Upper lobe of left lung (tissue), 6 donors: ENCODE results near the gene BBS4. TPM values are rescaled to one million over a fixed set of nuclear protein-coding genes. Genes with fewer than 3 reads are reported as not detected.

Experiments used
- ATAC-seq, 2 donors: fragments of 200-7000 bp; cut with Tn5 transposase; one replicate each; pipeline ENCODE4 v1.9.1; 2022; ENCODE audit warnings: mild to moderate bottlenecking in 2 of 2, moderate library complexity in 2 of 2; ENCODE audit not compliant: low FRiP score in 2 of 2
- DNase-seq, 2 donors: peaks; one replicate each; pipeline ENCODE4 v3.0.0-alpha.2; 2019 to 2020
- H3K27ac ChIP-seq, 4 donors: fragments of 200-600 bp; sonication (generic); one replicate each; pipeline ENCODE4 v1.5.1; 2016 to 2019
- H3K27me3 ChIP-seq, 4 donors: fragments of 200-600 bp; sonication (generic); one replicate each; pipeline ENCODE4 v1.5.1; 2017 to 2019
- H3K36me3 ChIP-seq, 4 donors: fragments of 200-600 bp; sonication (generic); one replicate each; pipeline ENCODE4 v1.5.1; 2016 to 2019
- H3K4me1 ChIP-seq, 4 donors: fragments of 200-600 bp; sonication (generic); one replicate each; pipeline ENCODE4 v1.5.1; 2018 to 2019
- H3K4me3 ChIP-seq, 4 donors: fragments of 200-600 bp; sonication (generic); one replicate each; pipeline ENCODE4 v1.5.1; 2017 to 2019; ENCODE audit warnings: mild to moderate bottlenecking in 2 of 4, moderate library complexity in 1 of 4
- H3K9me3 ChIP-seq, 4 donors: fragments of 200-600 bp; sonication (generic); one replicate each; pipeline ENCODE4 v1.5.1; 2018 to 2019
- EP300 ChIP-seq, 4 donors: sonication (generic); formaldehyde crosslinking; IDR thresholded peaks; one replicate each; pipeline ENCODE4 v1.5.1; 2017; ENCODE audit warnings: antibody characterized with exemption in 4 of 4, control low read depth in 2 of 4
- POLR2A ChIP-seq, 4 donors: fragments of 450-650 bp; IDR thresholded peaks; one replicate each; pipeline ENCODE4 v1.5.1; 2016 to 2017; ENCODE audit warnings: antibody characterized with exemption in 4 of 4, mild to moderate bottlenecking in 2 of 4
- POLR2AphosphoS5 ChIP-seq, 2 donors: sonication (generic); formaldehyde crosslinking; IDR thresholded peaks; one replicate each; pipeline ENCODE4 v1.5.1; 2017; ENCODE audit warnings: antibody characterized with exemption in 2 of 2
- WGBS, 2 donors: methylation state at CpG; one replicate each; pipeline ENCODE4 v1.1.5; 2017 to 2018; 5-methylcytosine and 5-hydroxymethylcytosine counted together
- total RNA-seq, 6 donors: library from RNA; depleted of rRNA in 4 of 6; stranded (reverse); fragments of >200 nt in 4 of 6; gene quantifications; one replicate each; pipeline versions ENCODE4 v1.1.0 to v1.2.1, GENCODE V29; 2016 to 2021
- TF ChIP-seq, protein P1 (sequence below), 6 experiments: fragments of 450-650 bp in 4 of 6; fragments of 200-600 bp in 2 of 6; sonication (generic) in 2 of 6; IDR thresholded peaks; one replicate each; pipeline ENCODE4 v1.5.1; 2016 to 2019; ENCODE audit warnings: antibody characterized with exemption in 6 of 6
- donor health status: DM: no; HTN: no; CAD: no; lungs with moderate emphysema.
- donor health status: DM: no; HTN: yes; CAD: no; lungs with severe emphysema.

The BBS4 gene
- total RNA-seq, 6 donors from 2014 or later = 16.3 to 78.6 (median 27.7) TPM

- DNase-seq (no peak), ATAC-seq (no peak)
- 92 to 93% methylated on average over 5 of the region's 5 CpGs for WGBS, 2 donors
- no peaks in the 10 kb centered on the region for H3K4me1 ChIP-seq
- no peaks in the 10 kb centered on the region for H3K27me3 ChIP-seq
- H3K9me3 ChIP-seq = no peaks in the 10 kb centered on the region
- no peak overlapping the region for H3K4me3 ChIP-seq
- TF ChIP-seq, protein P1, sequence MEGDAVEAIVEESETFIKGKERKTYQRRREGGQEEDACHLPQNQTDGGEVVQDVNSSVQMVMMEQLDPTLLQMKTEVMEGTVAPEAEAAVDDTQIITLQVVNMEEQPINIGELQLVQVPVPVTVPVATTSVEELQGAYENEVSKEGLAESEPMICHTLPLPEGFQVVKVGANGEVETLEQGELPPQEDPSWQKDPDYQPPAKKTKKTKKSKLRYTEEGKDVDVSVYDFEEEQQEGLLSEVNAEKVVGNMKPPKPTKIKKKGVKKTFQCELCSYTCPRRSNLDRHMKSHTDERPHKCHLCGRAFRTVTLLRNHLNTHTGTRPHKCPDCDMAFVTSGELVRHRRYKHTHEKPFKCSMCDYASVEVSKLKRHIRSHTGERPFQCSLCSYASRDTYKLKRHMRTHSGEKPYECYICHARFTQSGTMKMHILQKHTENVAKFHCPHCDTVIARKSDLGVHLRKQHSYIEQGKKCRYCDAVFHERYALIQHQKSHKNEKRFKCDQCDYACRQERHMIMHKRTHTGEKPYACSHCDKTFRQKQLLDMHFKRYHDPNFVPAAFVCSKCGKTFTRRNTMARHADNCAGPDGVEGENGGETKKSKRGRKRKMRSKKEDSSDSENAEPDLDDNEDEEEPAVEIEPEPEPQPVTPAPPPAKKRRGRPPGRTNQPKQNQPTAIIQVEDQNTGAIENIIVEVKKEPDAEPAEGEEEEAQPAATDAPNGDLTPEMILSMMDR (IDR thresholded peaks at IDR 0.05) = no peak
- TF ChIP-seq EP300 (IDR thresholded peaks at IDR 0.05) (no peak), POLR2AphosphoS5 (IDR thresholded peaks at IDR 0.05) (no peak), POLR2A (IDR thresholded peaks at IDR 0.05) (no peak)
- H3K27ac ChIP-seq = no peak overlapping the region
- peaks cover 11 to 89% (median 49%) of the 10 kb centered on the region in 4 donors for H3K36me3 ChIP-seq
These were observed 74.7 kb downstream of the BBS4 start for GRCh38 chr15:72760590-72761260.

GRCh38 chr15:72764656-72765055 is 78.6 kb downstream of the BBS4 start:
- WGBS, 2 donors = 96% methylated on average over 3 of the region's 3 CpGs
- H3K9me3 ChIP-seq = peaks cover 0 to 8% (median 4%) of the 10 kb centered on the region in 4 donors
- peaks cover 10 to 85% (median 48%) of the 10 kb centered on the region in 4 donors for H3K36me3 ChIP-seq
- H3K4me1 ChIP-seq = no peaks in the 10 kb centered on the region
- no peak overlapping the region for H3K27ac ChIP-seq
- TF ChIP-seq, protein P1 (IDR thresholded peaks at IDR 0.05) = no peak
- TF ChIP-seq POLR2AphosphoS5 (IDR thresholded peaks at IDR 0.05) = no peak
- no peak for TF ChIP-seq EP300 (IDR thresholded peaks at IDR 0.05)
- no peak for TF ChIP-seq POLR2A (IDR thresholded peaks at IDR 0.05)
- DNase-seq (no peak), ATAC-seq (no peak)
- no peaks in the 10 kb centered on the region for H3K27me3 ChIP-seq
- H3K4me3 ChIP-seq = no peak overlapping the region

DNA sequence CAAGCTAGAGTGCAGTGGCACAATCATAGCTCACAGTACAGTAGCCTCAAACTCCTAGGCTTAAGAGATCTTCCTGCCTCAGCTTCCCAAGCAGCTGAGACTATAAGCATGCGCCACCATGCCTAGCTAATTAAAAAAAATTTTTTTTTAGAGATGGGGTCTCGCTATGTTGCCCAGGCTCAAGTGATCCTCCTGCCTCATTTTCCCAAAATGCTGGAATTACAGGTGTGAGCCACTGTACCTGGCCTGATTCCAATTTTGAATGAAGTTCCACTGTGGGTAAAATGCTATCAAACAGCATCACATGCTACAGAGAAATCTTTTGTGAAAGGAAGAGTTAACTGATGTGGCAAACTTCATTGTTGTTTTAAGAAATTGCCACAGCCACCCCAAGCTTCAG is 80.0 kb downstream of the BBS4 start:
- DNase-seq = no peak
- Histone ChIP-seq H3K36me3 (peaks cover 8 to 85% (median 53%) of the 10 kb centered on the region in 4 donors), H3K27me3 (no peaks in the 10 kb centered on the region), H3K4me3 (no peak overlapping the region), H3K4me1 (no peaks in the 10 kb centered on the region), H3K27ac (no peak overlapping the region), H3K9me3 (peaks cover 0 to 8% (median 4%) of the 10 kb centered on the region in 4 donors)
- no peak for ATAC-seq
- 100% methylated on average over 2 of the region's 2 CpGs for WGBS, 2 donors
- TF ChIP-seq, protein P1 (IDR thresholded peaks at IDR 0.05) = no peak
- TF ChIP-seq POLR2A (IDR thresholded peaks at IDR 0.05) (no peak), POLR2AphosphoS5 (IDR thresholded peaks at IDR 0.05) (no peak), EP300 (IDR thresholded peaks at IDR 0.05) (no peak)

GRCh38 chr15:72766780-72767179 is 80.8 kb downstream of the BBS4 start:
- WGBS, 2 donors = 99 to 100% methylated on average over 2 of the region's 2 CpGs

More at GRCh38 chr15:72766780-72767179, 80.8 kb downstream of the BBS4 start:
- peaks cover 0 to 8% (median 4%) of the 10 kb centered on the region in 4 donors for H3K9me3 ChIP-seq
- no peak overlapping the region for H3K4me3 ChIP-seq
- H3K27ac ChIP-seq = no peak overlapping the region
- TF ChIP-seq, protein P1 (IDR thresholded peaks at IDR 0.05) = no peak
- TF ChIP-seq POLR2A (IDR thresholded peaks at IDR 0.05) = no peak
- H3K4me1 ChIP-seq = no peaks in the 10 kb centered on the region
- DNase-seq (no peak), ATAC-seq (no peak)
- H3K27me3 ChIP-seq = no peaks in the 10 kb centered on the region
- H3K36me3 ChIP-seq = peaks cover 8 to 85% (median 54%) of the 10 kb centered on the region in 4 donors
